ENCODE measurements around the gene PMEPA1.

PMEPA1 gene

GRCh38 chr20:57676589-57677583, 32.9 kb downstream of the PMEPA1 start:
- no peak for DNase-seq (ENCODE audit: low spot score)
- peak overlapping the region; percentile 14; the same call in 1 of the 2 replicates for H3K27ac ChIP-seq
- CTCF ChIA-PET: no interaction called here
- no peak for TF ChIP-seq CTCF (conservative IDR thresholded peaks at IDR 0.05; ENCODE audit: low read depth)
- POLR2A ChIA-PET (ENCODE audit: low non-redundant PET): no interaction called here

- H3K27ac ChIP-seq: peak overlapping the region; percentile 42
- DNase-seq (ENCODE audit: low spot score): no peak
- POLR2A ChIA-PET (ENCODE audit: low non-redundant PET): no interaction called here
- CTCF ChIA-PET: no interaction called here
- no peak for TF ChIP-seq CTCF (conservative IDR thresholded peaks at IDR 0.05; ENCODE audit: low read depth)
Measured at GRCh38 chr20:57675773-57676172, 34.0 kb downstream of the PMEPA1 start.

GRCh38 chr20:57672953-57673575, 36.8 kb downstream of the PMEPA1 start:
- no peak for TF ChIP-seq CTCF (conservative IDR thresholded peaks at IDR 0.05; ENCODE audit: low read depth)
- ChIA-PET POLR2A (ENCODE audit: low non-redundant PET) (no interaction called here), CTCF (interaction anchor here (0.7 kb wide), 1 partner anchor 47 kb away, joined by 3 read pairs; no protein-coding TSS in a partner anchor)
- no peak for DNase-seq (ENCODE audit: low spot score)
- H3K27ac ChIP-seq: peak overlapping the region; percentile 42

GRCh38 chr20:57672164-57672563, 37.7 kb downstream of the PMEPA1 start:
- ChIA-PET POLR2A (ENCODE audit: low non-redundant PET) (no interaction called here), CTCF (no interaction called here)
- TF ChIP-seq CTCF (conservative IDR thresholded peaks at IDR 0.05; ENCODE audit: low read depth): no peak
- peak overlapping the region; percentile 42 for H3K27ac ChIP-seq
- DNase-seq (ENCODE audit: low spot score): no peak

GRCh38 chr20:57671662-57672061, 38.2 kb downstream of the PMEPA1 start:
- ChIA-PET CTCF (no interaction called here), POLR2A (ENCODE audit: low non-redundant PET) (no interaction called here)
- H3K27ac ChIP-seq: no peak overlapping the region; the same call in 1 of the 2 replicates

GRCh38 chr20:57671072-57671391, 38.8 kb downstream of the PMEPA1 start:
- TF ChIP-seq CTCF (conservative IDR thresholded peaks at IDR 0.05; ENCODE audit: low read depth): no peak
- POLR2A ChIA-PET (ENCODE audit: low non-redundant PET): no interaction called here
- no peak overlapping the region; the same call in 1 of the 2 replicates for H3K27ac ChIP-seq
- no peak for DNase-seq (ENCODE audit: low spot score)
- CTCF ChIA-PET: no interaction called here

More at GRCh38 chr20:57671662-57672061, 38.2 kb downstream of the PMEPA1 start:
- DNase-seq (ENCODE audit: low spot score): peak; percentile 53
- TF ChIP-seq CTCF (conservative IDR thresholded peaks at IDR 0.05; ENCODE audit: low read depth): no peak

All from RWPE1 (cell line).